ENCODE results near the gene NME3.

DNA sequence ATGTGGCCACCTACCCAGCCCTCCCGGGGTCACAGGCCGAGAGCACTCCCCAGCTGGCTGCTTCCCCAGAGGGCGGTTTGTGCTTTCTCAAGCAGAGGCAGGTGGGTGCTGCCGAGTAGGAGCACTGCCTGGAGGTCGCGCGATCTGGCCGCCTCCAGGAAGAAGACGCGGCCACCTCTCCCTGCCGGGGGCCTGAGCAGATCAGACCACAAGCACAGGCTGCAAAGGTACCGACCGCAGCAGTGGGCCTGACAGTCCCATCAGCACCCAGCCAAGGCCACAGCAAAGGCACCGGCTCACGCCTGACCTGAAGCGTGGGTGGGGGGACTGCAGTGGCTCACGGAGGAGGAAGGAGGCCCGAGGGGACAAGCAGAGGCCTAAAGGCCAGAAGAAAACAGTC lies 37.3 kb upstream of the NME3 start:
- TF ChIP-seq, protein P1, sequence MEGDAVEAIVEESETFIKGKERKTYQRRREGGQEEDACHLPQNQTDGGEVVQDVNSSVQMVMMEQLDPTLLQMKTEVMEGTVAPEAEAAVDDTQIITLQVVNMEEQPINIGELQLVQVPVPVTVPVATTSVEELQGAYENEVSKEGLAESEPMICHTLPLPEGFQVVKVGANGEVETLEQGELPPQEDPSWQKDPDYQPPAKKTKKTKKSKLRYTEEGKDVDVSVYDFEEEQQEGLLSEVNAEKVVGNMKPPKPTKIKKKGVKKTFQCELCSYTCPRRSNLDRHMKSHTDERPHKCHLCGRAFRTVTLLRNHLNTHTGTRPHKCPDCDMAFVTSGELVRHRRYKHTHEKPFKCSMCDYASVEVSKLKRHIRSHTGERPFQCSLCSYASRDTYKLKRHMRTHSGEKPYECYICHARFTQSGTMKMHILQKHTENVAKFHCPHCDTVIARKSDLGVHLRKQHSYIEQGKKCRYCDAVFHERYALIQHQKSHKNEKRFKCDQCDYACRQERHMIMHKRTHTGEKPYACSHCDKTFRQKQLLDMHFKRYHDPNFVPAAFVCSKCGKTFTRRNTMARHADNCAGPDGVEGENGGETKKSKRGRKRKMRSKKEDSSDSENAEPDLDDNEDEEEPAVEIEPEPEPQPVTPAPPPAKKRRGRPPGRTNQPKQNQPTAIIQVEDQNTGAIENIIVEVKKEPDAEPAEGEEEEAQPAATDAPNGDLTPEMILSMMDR (conservative IDR thresholded peaks at IDR 0.05) = no peak
- no peak for TF ChIP-seq ZFX (IDR thresholded peaks at IDR 0.05)
